Stomach (tissue), 4 donors: Measurements from ENCODE around the gene TBCE.

Experiments
- EP300 ChIP-seq: sonication (generic); formaldehyde crosslinking; IDR thresholded peaks from one replicate; pipeline ENCODE4 v1.6.1; 2017; ENCODE audit warnings: antibody characterized with exemption
- POLR2A ChIP-seq, 4 donors: fragments of 450-650 bp; IDR thresholded peaks; one replicate each; pipeline ENCODE4 v1.6.1; 2016; ENCODE audit warnings: antibody characterized with exemption in 4 of 4, control low read depth in 2 of 4, mild to moderate bottlenecking in 1 of 4, moderate library complexity in 1 of 4
- POLR2AphosphoS5 ChIP-seq, 3 donors: sonication (generic); formaldehyde crosslinking; IDR thresholded peaks; one replicate each; pipeline ENCODE4 v1.6.1; 2016; ENCODE audit warnings: antibody characterized with exemption in 3 of 3
- TF ChIP-seq, protein P1 (sequence below), 7 experiments: fragments of 450-650 bp in 4 of 7; fragments of 200-600 bp in 3 of 7; sonication (generic) in 3 of 7; IDR thresholded peaks; one replicate each; pipeline ENCODE4 v1.5.1; 2016 to 2019; ENCODE audit warnings: antibody characterized with exemption in 7 of 7, control low read depth in 2 of 7, mild to moderate bottlenecking in 1 of 7

DNA sequence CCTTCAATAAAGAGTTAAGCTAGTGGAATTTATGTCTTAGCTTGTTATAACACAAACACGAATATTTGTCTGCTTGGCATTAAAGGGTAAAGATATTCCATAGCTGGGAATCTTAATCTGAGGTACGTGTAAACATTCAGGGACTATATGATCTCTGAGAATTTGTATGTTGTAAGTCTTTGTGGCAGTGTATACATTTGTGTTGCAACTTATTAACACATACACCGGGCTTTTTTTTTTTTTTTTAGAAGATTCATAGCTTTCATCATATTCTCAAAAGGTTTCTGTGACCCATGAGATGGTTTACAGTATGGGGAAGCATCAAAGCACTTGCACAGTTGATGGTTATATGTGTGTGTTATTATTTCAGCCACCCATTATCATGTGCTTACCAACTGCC is 35.8 kb upstream of the TBCE start:
- TF ChIP-seq POLR2A (IDR thresholded peaks at IDR 0.05): no peak
- TF ChIP-seq, protein P1, sequence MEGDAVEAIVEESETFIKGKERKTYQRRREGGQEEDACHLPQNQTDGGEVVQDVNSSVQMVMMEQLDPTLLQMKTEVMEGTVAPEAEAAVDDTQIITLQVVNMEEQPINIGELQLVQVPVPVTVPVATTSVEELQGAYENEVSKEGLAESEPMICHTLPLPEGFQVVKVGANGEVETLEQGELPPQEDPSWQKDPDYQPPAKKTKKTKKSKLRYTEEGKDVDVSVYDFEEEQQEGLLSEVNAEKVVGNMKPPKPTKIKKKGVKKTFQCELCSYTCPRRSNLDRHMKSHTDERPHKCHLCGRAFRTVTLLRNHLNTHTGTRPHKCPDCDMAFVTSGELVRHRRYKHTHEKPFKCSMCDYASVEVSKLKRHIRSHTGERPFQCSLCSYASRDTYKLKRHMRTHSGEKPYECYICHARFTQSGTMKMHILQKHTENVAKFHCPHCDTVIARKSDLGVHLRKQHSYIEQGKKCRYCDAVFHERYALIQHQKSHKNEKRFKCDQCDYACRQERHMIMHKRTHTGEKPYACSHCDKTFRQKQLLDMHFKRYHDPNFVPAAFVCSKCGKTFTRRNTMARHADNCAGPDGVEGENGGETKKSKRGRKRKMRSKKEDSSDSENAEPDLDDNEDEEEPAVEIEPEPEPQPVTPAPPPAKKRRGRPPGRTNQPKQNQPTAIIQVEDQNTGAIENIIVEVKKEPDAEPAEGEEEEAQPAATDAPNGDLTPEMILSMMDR (IDR thresholded peaks at IDR 0.05): no peak
- no peak for TF ChIP-seq POLR2AphosphoS5 (IDR thresholded peaks at IDR 0.05)
- TF ChIP-seq EP300: no peak
